ENCODE measurements around the gene GSG1L.

Gene GSG1L

DNA sequence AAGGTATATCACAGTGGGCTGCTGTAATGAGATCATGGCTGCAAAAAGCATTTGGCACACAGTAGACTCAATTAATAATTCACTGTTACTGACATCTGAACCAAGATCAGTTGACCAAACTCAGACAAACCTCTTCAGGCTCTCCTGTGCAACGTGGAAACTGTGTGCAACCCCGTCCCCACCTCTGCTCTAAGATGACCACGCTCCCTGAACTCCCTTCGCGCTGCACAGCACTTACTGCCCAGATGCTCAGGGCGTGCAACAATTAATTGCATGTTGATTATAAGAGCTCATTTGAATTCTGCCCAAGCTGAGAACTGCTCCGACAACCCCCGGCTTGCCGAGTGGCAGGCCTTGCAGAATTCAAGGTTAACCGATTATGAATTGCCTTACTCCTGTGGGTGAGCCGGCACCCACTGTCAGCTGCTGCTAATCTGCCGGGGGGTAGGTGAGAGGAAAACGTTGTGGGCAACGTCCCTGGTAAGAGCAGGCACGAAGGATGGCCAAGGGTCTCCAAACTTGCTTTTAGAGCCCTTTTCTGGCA, 1.3 kb upstream of the GSG1L start:
- in situ Hi-C loops (cut with MboI; ENCODE audit: low sequenced_read_pairs): no loop called here

GRCh38 chr16:28064150-28064549, 636 bp upstream of the GSG1L start:
- in situ Hi-C loops (cut with MboI; ENCODE audit: low sequenced_read_pairs): no loop called here

GRCh38 chr16:28062847-28063521, 530 bp downstream of the GSG1L start:
- in situ Hi-C loops (cut with MboI; ENCODE audit: low sequenced_read_pairs): no loop called here

GRCh38 chr16:28062261-28062846, 1.2 kb downstream of the GSG1L start:
- in situ Hi-C loops (cut with MboI; ENCODE audit: low sequenced_read_pairs): no loop called here

DNA sequence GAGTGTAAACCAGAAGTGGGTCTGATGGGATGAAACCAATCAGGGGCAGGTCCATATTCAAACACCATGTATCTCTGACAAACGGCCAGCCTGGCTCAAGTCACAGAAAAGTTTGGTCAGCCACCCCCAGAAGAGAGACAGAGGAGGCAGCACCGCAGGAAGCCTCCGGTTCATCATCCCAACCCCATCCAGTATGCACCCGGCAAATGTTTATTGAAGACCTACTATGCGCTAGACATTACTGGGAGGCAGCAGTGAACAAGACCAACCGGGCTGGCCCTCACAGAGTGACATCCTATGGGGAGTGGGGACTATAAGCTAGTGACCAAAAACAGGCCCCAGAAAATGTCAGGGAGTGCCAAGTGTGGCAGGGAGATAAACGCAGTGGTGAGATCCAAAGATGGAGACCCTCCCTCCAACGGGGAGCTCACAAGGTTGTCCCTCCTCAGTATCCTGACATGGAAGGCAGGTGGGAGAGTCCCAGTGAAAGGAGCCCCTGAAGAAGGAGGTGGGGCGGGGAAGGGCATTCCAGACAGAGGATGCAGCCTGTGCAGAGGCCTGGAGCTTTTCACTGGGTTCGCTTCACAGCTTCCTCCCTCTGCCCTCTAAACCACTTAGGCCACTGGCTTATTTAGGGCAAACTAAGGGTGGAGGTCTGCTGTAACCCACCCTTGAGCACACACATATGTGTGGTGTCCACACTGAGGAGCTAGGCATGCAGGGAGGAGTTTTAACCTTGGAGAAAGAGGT, 2.0 kb downstream of the GSG1L start:
- in situ Hi-C loops (cut with MboI; ENCODE audit: low sequenced_read_pairs): no loop called here

GRCh38 chr16:28059841-28060575, 3.5 kb downstream of the GSG1L start:
- in situ Hi-C loops (cut with MboI; ENCODE audit: low sequenced_read_pairs): no loop called here

DNA sequence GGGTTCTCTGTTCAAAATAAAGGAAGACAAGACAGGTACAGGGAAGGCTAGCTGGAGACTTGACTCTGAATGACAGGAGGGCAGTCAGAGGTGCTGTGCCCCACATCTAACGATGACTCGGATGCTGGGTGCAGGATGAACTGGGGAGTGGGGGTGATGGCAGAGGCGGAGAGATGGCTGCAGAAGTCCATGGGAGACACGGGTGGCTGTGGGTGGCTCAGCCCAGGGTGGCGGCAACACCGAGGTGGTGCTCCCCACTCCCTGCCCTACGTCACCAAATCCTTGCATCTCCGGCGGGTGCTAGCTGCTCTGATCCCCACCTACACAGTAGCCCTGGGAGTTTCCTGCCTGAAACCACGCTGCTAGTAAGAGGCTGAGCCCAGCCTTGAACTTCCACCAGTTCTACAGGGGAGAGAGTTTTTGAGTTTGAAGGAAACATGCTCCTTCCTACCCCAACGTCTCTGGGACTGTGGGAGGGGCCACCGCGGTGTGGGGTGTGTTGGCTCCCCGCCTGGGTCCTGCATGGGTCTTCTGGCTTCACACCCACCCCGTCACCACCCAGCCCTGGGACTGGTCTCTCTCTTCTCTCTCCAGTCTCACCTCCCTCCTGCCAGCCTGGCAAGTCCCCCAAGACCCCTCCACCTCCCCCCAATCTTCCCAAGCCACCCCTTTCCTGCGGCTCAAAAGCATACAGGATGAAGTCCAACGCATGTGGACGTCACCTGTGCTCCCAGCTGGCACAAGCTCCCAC, 4.5 kb downstream of the GSG1L start:
- in situ Hi-C loops (cut with MboI; ENCODE audit: low sequenced_read_pairs): no loop called here

GRCh38 chr16:28057949-28058348, 5.6 kb downstream of the GSG1L start:
- in situ Hi-C loops (cut with MboI; ENCODE audit: low sequenced_read_pairs): no loop called here

DNA sequence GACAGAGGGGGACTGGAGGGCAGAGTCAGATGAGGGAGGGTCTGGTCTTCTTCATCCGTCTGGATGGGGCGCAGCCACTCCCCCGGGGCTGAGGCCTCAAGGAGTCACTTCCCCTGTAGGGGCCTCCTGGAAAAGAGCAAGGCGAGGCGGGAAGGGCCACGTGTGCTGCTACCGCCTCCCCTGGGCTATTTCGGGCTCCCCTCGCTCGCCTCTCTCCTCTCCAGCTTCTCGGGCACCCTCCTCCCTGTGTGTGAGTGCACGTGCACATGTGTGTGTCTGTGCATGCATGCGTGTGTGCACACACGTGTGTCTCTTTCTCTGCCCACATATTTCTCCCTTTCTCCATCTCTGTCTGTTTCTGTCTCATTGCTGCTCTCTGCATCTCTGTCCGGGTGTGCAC, 10.1 kb downstream of the GSG1L start:
- in situ Hi-C loops (cut with MboI; ENCODE audit: low sequenced_read_pairs): no loop called here

DNA sequence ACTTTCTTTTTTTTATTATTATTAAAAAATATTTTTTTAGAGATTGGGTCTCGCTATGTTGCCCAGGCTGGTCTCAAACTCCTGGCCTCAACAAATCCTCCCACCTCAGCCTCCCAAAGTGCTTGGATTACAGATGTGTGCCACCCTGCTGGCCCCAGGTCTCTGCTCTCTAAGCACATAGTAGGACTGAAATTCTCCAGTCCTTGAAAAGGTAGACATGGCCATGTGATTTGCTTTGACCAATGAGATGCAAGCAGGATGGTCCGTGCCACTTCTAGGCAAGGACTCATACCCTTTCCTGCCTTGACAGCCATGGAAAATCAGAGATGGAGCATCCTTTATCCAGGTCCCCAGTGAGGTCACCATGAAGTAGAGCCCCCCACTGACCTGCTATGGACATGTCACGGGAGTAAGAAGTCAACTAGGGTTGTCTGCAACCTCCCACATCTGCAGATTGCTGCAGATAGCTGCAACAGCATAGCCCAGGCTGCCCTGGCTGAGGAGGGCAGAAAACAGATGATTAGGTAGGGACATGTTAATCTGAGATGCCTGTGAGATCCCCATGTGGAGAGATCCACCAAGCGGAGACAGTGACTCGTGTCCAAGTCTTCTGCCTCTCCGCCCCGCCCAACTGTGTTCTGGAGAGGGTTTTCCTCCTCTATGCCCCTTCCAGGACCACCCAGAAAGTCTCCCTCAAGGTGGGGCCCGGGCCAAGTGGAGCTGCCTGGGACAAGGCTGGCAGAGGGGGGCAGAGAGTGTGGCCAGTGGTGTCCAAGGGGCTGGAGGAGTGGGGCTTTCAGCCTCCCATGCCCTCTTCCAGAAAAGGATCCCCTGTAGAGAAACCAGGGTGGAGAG, 11.0 kb downstream of the GSG1L start:
- in situ Hi-C loops (cut with MboI; ENCODE audit: low sequenced_read_pairs): no loop called here

- in situ Hi-C loops (cut with MboI; ENCODE audit: low sequenced_read_pairs): no loop called here
Measured at GRCh38 chr16:28051486-28051885, 12.0 kb downstream of the GSG1L start.

DNA sequence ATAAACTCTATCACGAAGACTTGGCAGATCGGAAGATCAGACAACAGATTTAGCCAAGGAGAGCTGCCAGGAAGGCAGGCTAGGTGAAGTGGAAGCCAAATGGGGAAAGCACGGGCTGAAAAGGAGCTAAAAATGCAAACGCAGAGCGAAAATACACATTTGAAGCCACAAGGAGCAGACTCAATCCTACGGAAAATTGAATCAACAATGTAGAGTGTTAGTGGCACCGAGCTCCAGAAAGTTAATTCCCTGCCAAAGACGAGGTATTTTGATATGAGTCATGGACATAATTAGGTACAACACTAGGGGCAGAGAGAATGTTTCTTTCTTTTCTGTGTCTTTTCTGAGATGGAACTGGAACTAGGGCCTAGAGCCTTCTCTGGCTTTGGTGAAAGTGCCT, 20.7 kb downstream of the GSG1L start:
- in situ Hi-C loops (cut with MboI; ENCODE audit: low sequenced_read_pairs): no loop called here

GRCh38 chr16:28041615-28042014, 21.9 kb downstream of the GSG1L start:
- in situ Hi-C loops (cut with MboI; ENCODE audit: low sequenced_read_pairs): no loop called here

DNA sequence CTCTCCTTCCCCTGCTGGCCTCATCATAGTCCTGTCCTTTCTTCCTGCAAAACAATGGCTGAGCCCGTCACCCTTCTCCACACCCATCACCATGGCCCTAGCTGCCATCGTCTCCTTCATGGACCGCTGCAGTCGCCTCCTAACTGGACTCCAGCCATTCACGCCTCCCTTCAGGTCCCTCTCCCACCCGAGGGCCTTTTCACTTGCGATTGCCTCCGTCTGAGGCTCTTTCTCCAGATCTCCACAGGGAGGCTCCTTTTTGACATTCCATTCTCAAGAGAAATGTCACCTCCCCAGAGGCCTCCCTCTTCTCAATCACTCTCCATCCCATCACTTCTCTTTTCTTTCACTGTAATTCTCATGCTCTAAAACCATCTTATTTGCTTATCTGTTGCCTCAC, 23.5 kb downstream of the GSG1L start:
- in situ Hi-C loops (cut with MboI; ENCODE audit: low sequenced_read_pairs): no loop called here

DNA sequence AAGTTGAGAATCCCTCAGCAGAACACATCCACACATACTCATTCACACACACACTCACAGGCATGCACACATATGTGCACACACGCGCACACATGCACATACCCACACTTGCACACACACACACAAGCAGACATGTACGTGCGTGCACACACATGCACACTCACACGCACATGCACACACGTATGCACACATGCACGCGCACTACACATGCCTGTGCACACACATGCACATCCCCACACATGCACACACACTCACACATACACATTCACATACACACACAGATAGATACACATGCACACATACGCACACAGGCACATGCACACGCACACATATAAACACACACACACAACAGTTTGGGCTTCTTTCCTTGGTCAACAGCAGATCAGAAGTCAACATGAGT, 24.0 kb downstream of the GSG1L start:
- in situ Hi-C loops (cut with MboI; ENCODE audit: low sequenced_read_pairs): no loop called here

DNA sequence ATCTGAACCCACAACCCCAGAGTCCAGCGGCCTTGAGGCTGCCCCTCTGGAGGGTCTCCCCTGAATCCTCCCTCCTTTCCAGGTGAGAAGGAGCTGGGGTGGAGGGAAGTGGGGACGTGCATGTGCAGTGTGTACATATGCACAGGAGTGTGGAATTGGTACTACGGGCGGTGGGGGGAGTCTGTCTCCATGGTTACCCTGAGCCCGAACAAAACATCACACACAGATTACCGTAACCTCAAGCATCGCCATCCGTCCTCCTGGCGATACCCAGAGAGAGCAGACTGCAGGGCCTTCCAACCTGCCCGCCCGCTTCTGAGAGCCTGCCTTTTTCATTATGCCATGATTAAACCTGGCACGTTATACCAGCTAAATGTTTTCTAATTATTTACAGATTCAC, 25.1 kb downstream of the GSG1L start:
- in situ Hi-C loops (cut with MboI; ENCODE audit: low sequenced_read_pairs): no loop called here

GRCh38 chr16:28035866-28036393, 27.6 kb downstream of the GSG1L start:
- in situ Hi-C loops (cut with MboI; ENCODE audit: low sequenced_read_pairs): no loop called here

DNA sequence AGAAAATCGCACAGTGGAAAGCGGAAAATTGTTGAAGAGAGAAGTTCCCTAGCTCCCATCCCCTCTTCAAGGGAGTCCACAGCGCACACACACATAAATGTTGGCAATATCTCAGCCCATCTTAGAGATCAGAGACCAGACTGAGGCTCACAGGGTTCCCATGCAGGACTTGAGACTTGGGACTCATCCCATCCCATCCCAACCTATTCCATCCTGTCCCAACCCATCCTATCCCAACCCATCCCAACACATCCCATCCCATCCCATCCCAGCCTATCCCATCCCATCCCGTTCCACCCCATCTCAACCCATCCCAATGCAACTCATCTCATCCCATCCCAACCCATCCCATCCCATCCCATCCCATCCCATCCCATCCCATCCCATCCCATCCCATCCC, 29.6 kb downstream of the GSG1L start:
- in situ Hi-C loops (cut with MboI; ENCODE audit: low sequenced_read_pairs): no loop called here

- in situ Hi-C loops (cut with MboI; ENCODE audit: low sequenced_read_pairs): no loop called here
Measured at GRCh38 chr16:28029387-28030002, 34.0 kb downstream of the GSG1L start.

All from HL-60/S4 treated with phorbol 12-myristate 13-acetate at 8.2 ng/mL for 4 days and 3 days (cell line).